ENCODE measurements around the gene MYCN. TPM values are rescaled to one million over a fixed set of nuclear protein-coding genes. Genes with fewer than 3 reads are reported as not detected.

Gene MYCN
- total RNA-seq, 4 donors from 2014 or later: not detected

GRCh38 chr2:15946983-15947382 is 6.6 kb downstream of the MYCN start:
- no peak for TF ChIP-seq CTCF (IDR thresholded peaks at IDR 0.05; ENCODE audit: low read depth)

DNA sequence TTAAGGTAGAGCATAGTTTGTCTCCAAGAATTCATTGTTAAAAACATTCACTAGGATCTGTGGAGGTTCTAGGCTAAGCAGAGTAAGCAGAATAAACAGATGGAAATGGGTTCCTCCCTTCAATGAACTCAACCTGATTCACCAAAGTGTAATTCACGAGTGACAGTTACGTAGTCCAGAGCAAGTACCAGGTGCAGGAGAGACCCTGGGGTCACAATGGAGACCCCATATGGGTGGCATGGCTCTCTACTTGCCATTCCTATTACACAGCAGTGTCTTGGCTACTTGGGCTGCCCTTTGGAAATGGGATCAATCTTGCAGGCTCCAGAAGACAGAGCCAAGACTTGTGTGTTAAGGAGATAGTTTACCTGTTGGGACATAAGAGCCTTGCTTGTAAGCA is 7.1 kb downstream of the MYCN start:
- no peak for TF ChIP-seq CTCF (IDR thresholded peaks at IDR 0.05; ENCODE audit: low read depth)

GRCh38 chr2:15948704-15948957 is 8.3 kb downstream of the MYCN start:
- TF ChIP-seq CTCF (IDR thresholded peaks at IDR 0.05; ENCODE audit: low read depth): no peak

DNA sequence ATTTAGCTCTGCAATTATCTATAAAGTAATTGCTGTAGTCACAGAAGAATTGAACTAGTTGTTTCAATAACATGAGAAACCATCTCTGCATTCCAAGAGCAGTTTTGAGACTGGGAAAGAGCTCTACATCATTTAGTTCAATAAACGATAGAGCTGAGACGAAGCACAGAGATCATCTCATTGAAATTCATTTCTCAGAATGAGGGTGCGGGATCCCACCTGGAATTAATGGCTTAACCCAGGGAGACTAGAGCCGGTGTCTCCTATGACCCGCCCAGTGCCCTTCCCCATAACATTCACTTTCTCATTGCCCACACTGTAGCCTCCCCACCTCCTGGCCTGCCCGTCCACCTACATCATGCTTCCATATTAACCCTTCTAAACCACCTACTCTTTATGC is 8.8 kb downstream of the MYCN start:
- TF ChIP-seq CTCF (IDR thresholded peaks at IDR 0.05; ENCODE audit: low read depth): no peak

DNA sequence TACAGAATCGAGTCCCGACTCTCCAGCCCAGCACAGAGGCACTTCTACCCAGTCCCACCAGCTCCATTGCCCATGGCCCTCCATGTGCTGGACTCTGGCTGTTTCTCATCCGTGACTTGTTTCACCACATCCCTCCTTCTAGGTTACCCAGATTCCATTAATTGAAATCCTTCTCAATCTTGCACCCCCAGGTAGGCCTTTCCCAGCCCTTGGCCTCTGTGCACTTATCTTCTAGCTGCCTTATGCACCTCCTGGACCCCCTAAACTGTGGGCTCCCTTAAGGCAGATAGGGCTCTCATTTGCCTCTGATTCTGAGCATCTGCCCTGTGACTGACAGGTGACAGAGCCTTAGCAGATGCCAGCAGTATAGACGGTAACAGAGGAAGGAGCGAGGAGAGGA is 9.2 kb downstream of the MYCN start:
- no peak for TF ChIP-seq CTCF (IDR thresholded peaks at IDR 0.05; ENCODE audit: low read depth)

DNA sequence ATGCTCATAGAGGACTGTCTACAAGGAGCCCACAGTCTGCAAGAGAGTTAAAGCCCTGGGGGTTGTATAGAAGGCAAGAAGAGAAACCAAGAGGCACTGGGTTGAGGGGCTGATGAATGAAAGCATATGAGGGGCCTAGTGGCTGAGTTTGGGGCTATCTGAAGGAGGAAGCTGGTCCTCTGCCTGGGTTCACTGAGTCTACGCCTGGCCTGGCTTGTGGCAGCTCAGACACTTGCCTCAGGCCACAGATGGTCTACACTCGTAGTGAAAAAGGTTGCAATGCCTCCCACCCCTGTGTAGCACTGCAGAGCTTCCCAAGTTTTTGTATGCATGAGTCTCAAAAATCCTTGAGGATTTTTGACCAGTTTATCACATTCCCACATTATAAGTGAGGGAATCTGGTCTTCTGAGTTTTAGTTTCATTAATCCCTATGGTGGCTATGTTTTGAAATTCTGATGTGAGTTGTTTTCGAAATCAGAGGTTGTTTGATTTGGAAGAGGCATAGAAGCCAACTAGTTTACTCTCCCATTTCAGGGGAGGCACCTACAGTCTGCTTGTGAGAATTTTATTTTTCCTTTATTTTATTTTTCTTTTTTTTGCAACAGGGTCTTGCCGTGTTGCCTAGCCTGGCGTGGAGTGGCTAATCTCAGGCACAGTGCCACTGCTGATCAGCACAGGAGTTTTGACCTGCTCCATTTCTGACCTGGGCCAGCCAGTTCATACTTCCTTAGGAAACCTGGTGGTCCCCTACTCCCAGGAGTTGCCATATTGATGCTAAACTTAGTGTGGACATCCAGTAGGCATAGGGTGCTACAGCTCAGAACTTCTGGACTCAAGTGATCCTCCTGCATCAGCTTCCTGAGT is 10.0 kb downstream of the MYCN start:
- no peak for TF ChIP-seq CTCF (IDR thresholded peaks at IDR 0.05; ENCODE audit: low read depth)

- TF ChIP-seq CTCF (IDR thresholded peaks at IDR 0.05; ENCODE audit: low read depth): no peak
Measured at GRCh38 chr2:15952451-15953146, 12.2 kb downstream of the MYCN start.

Data from subcutaneous adipose tissue (tissue), 4 donors.